Activated naive CD4-positive, alpha-beta T cell treated with anti-CD3 and anti-CD28 coated beads, Interleukin-2, amount 50 U/mL, for 16 hours (primary cell): Measurements from ENCODE around the gene NPFFR2.
"Not testable (repeated sequence)": the region's sequence is repeated elsewhere in the genome, so short reads cannot be mapped to it uniquely, and the experiment has no call there.

Experiments
- DNase-seq: peaks from one replicate; pipeline ENCODE4 v3.0.0-alpha.2; 2020

Gene NPFFR2

GRCh38 chr4:72112514-72113156 is 80.8 kb downstream of the NPFFR2 start:
- no peak for DNase-seq

GRCh38 chr4:72118017-72118416 is 86.2 kb downstream of the NPFFR2 start:
- no peak for DNase-seq

GRCh38 chr4:72119946-72120345 is 88.1 kb downstream of the NPFFR2 start:
- DNase-seq: no peak

GRCh38 chr4:72128741-72129140 is 96.9 kb downstream of the NPFFR2 start:
- DNase-seq: no peak

- no peak for DNase-seq
Observed at GRCh38 chr4:72136429-72136828, 104.6 kb downstream of the NPFFR2 start.

GRCh38 chr4:72139997-72140396 is 108.2 kb downstream of the NPFFR2 start:
- not testable (repeated sequence) for DNase-seq

GRCh38 chr4:72144241-72144640 is 112.4 kb downstream of the NPFFR2 start:
- no peak for DNase-seq

GRCh38 chr4:72152731-72153130 is 120.9 kb downstream of the NPFFR2 start:
- DNase-seq: no peak

GRCh38 chr4:72153634-72154033 is 121.8 kb downstream of the NPFFR2 start:
- not testable (repeated sequence) for DNase-seq

GRCh38 chr4:72169285-72169684 is 137.5 kb downstream of the NPFFR2 start:
- not testable (repeated sequence) for DNase-seq

GRCh38 chr4:72169861-72170260 is 138.1 kb downstream of the NPFFR2 start:
- DNase-seq: no peak

GRCh38 chr4:72171761-72172160 is 140.0 kb downstream of the NPFFR2 start:
- no peak for DNase-seq

- no peak for DNase-seq
Observed at GRCh38 chr4:72179342-72179741, 147.5 kb downstream of the NPFFR2 start.

GRCh38 chr4:72186714-72187113 is 154.9 kb downstream of the NPFFR2 start:
- no peak for DNase-seq

GRCh38 chr4:72194046-72194445 is 162.2 kb downstream of the NPFFR2 start:
- no peak for DNase-seq

GRCh38 chr4:72194453-72194852 is 162.7 kb downstream of the NPFFR2 start:
- DNase-seq: no peak
